Activated CD4-positive, alpha-beta T cell treated with anti-CD3 and anti-CD28 coated beads, Interleukin-2, amount 50 U/mL, for 1 hour (primary cell): ENCODE results near the gene SEC16B.

Experiments used
- DNase-seq: peaks from one replicate; pipeline ENCODE4 v3.0.0-alpha.2; 2020

SEC16B gene

GRCh38 chr1:177978530-177978929, 8.7 kb upstream of the SEC16B start:
- DNase-seq, result no peak

- DNase-seq, result no peak
Observed at GRCh38 chr1:177977141-177977540, 7.3 kb upstream of the SEC16B start.

- no peak for DNase-seq
Observed at GRCh38 chr1:177976596-177976995, 6.7 kb upstream of the SEC16B start.

GRCh38 chr1:177975588-177976495, 6.0 kb upstream of the SEC16B start:
- no peak for DNase-seq

GRCh38 chr1:177973585-177973984, 3.7 kb upstream of the SEC16B start:
- no peak for DNase-seq

- no peak for DNase-seq
Observed at GRCh38 chr1:177969109-177969508, 749 bp downstream of the SEC16B start.

GRCh38 chr1:177966199-177966598, 3.7 kb downstream of the SEC16B start:
- DNase-seq, result no peak

- no peak for DNase-seq
Observed at GRCh38 chr1:177965293-177965692, 4.6 kb downstream of the SEC16B start.

GRCh38 chr1:177964336-177964735, 5.5 kb downstream of the SEC16B start:
- no peak for DNase-seq

- DNase-seq, result no peak
Observed at GRCh38 chr1:177960939-177961622, 8.8 kb downstream of the SEC16B start.

- no peak for DNase-seq
Observed at GRCh38 chr1:177959811-177960515, 9.9 kb downstream of the SEC16B start.

GRCh38 chr1:177958092-177958491, 11.8 kb downstream of the SEC16B start:
- no peak for DNase-seq

GRCh38 chr1:177954076-177954475, 15.8 kb downstream of the SEC16B start:
- DNase-seq, result no peak

GRCh38 chr1:177953549-177953948, 16.3 kb downstream of the SEC16B start:
- DNase-seq, result no peak

GRCh38 chr1:177952691-177953090, 17.2 kb downstream of the SEC16B start:
- DNase-seq, result no peak

- no peak for DNase-seq
Observed at GRCh38 chr1:177952249-177952648, 17.6 kb downstream of the SEC16B start.

GRCh38 chr1:177950506-177950905, 19.4 kb downstream of the SEC16B start:
- no peak for DNase-seq

GRCh38 chr1:177948336-177948972, 21.4 kb downstream of the SEC16B start:
- DNase-seq, result no peak

GRCh38 chr1:177947623-177948022, 22.2 kb downstream of the SEC16B start:
- no peak for DNase-seq

- peak; percentile 1 for DNase-seq
Observed at GRCh38 chr1:177945943-177946650, 23.8 kb downstream of the SEC16B start.

- no peak for DNase-seq
Observed at GRCh38 chr1:177944016-177944949, 25.6 kb downstream of the SEC16B start.
